ENCODE data around the gene ADK. TPM values are rescaled to one million over a fixed set of nuclear protein-coding genes. Genes with fewer than 3 reads are reported as not detected.

The ADK gene
- total and polyA plus RNA-seq, 2 of the 4 experiments (the other 2 are of a cell fraction): 30.6 to 40.9 TPM

DNA sequence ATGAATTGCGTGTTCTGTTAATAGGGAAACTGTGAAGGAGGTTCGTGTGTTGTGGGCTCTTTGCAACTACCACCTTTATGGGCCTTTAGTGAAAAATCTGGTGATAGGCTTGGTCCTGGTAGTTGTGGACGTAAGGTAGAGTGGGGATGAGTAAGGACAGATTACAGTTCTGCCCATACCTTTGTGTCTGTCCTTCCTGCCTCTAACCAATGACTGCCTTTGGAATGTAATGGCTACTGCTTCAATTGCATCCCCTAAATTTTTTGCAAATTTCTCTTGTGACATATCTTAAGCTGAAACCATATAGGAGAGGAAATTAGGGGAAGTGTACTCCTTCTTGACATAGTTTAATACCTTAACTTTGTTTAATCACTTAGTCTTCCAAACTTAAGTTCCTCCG is 82.3 kb downstream of the ADK start:
- no peaks in the 10 kb centered on the region for H3K4me1 ChIP-seq (ENCODE audit: control insufficient read depth, insufficient read depth, low read length)
- in situ Hi-C loops (cut with MboI; ENCODE audit: low sequenced_read_pairs): loop anchor here (5.0 kb wide), 1 partner anchor 91 kb away; no protein-coding TSS in a partner anchor
- POLR2A ChIA-PET (ENCODE audit: unreplicated experiment): no interaction called here

More for the DNA sequence above, 82.3 kb downstream of the ADK start:
- Histone ChIP-seq H2BK5ac (ENCODE audit: low read depth, low read length, poor library complexity, severe bottlenecking) (no peak overlapping the region), H3K9ac (ENCODE audit: low read depth, low read length) (no peak overlapping the region), H3K9me1 (ENCODE audit: insufficient read depth, low read length) (no peaks in the 10 kb centered on the region), H2BK20ac (ENCODE audit: low read depth, low read length) (no peak overlapping the region), H4K20me1 (ENCODE audit: insufficient read depth, low read length) (no peaks in the 10 kb centered on the region), H3K9me3 (ENCODE audit: control insufficient read depth, insufficient read depth, low read length) (no peaks in the 10 kb centered on the region), H3K27me3 (ENCODE audit: control insufficient read depth, insufficient read depth, low read length) (no peaks in the 10 kb centered on the region), H2BK15ac (ENCODE audit: low read depth, low read length) (no peak overlapping the region), H4K8ac (ENCODE audit: low read depth in 2 of 2, low read length in 2 of 2) (no peak overlapping the region), H3K27ac (ENCODE audit: insufficient read depth, low read length) (no peak overlapping the region), H3K23ac (ENCODE audit: low read depth, low read length) (no peak overlapping the region), H2BK120ac (ENCODE audit: low read depth, low read length) (no peak overlapping the region), H3K79me1 (ENCODE audit: low read depth in 1 of 2, low read length in 2 of 2) (peaks cover 5 to 34% of the 10 kb centered on the region in 2 experiments; a peak in 3 of 4 replicates), H4K5ac (ENCODE audit: low read depth, low read length) (no peak overlapping the region), H4K91ac (ENCODE audit: insufficient read depth, low read depth, low read length) (no peak overlapping the region), H2AFZ (replicated peaks; ENCODE audit: low read length, poor library complexity) (no peak overlapping the region), H3K56ac (ENCODE audit: extremely low read depth, insufficient read depth, low read length) (no peak overlapping the region), H2AK5ac (ENCODE audit: low read depth, low read length) (no peak overlapping the region), H3K4me2 (ENCODE audit: low read depth, low read length) (no peak overlapping the region), H3K14ac (replicated peaks; ENCODE audit: low read depth, low read length) (no peak overlapping the region; the same call in 1 of the 2 replicates), H3K36me3 (ENCODE audit: control insufficient read depth, insufficient read depth, low read length) (no peaks in the 10 kb centered on the region), H3K18ac (ENCODE audit: low read depth, low read length) (no peak overlapping the region), H2AK9ac (replicated peaks; ENCODE audit: low read depth, low read length, poor library complexity) (no peak overlapping the region), H3K4me3 (ENCODE audit: insufficient read depth, low read depth, low read length) (no peak overlapping the region), H3K4ac (ENCODE audit: low read depth, low read length) (no peak overlapping the region)
- CTCF ChIA-PET: no interaction called here
- DNase-seq: no peak
- no TSS peak for BruUV-seq (replicated peaks)
- intact Hi-C loops (cut with micrococcal nuclease): loop anchor here (5.0 kb wide), 2 partner anchors 36 to 81 kb away; partner anchors contain the start of genes ADK and AP3M1
- TF ChIP-seq CEBPB (IDR thresholded peaks at IDR 0.05; ENCODE audit: low read depth, low read length) (no peak), SMC3 (IDR thresholded peaks at IDR 0.05; ENCODE audit: low read depth, low read length) (no peak), MAFK (IDR thresholded peaks at IDR 0.05; ENCODE audit: low read depth, low read length) (no peak), POLR2A (IDR thresholded peaks at IDR 0.05; ENCODE audit: low read depth, low read length) (no peak), NFE2L2 (IDR thresholded peaks at IDR 0.05; ENCODE audit: low read depth, low read length) (no peak), MAZ (IDR thresholded peaks at IDR 0.05; ENCODE audit: borderline replicate concordance, low read depth, low read length) (no peak), BHLHE40 (IDR thresholded peaks at IDR 0.05; ENCODE audit: low read depth, low read length) (no peak), RFX5 (IDR thresholded peaks at IDR 0.05; ENCODE audit: low read depth, low read length) (no peak), MXI1 (IDR thresholded peaks at IDR 0.05; ENCODE audit: borderline replicate concordance, low read depth, low read length) (no peak), RAD21 (IDR thresholded peaks at IDR 0.05; ENCODE audit: low read length) (no peak), ELK1 (IDR thresholded peaks at IDR 0.05; ENCODE audit: borderline replicate concordance, low read depth, low read length) (no peak), CHD1 (IDR thresholded peaks at IDR 0.05; ENCODE audit: low read depth, low read length) (no peak), FOS (IDR thresholded peaks at IDR 0.05; ENCODE audit: low read depth, low read length) (no peak)
- TF ChIP-seq, protein P1, sequence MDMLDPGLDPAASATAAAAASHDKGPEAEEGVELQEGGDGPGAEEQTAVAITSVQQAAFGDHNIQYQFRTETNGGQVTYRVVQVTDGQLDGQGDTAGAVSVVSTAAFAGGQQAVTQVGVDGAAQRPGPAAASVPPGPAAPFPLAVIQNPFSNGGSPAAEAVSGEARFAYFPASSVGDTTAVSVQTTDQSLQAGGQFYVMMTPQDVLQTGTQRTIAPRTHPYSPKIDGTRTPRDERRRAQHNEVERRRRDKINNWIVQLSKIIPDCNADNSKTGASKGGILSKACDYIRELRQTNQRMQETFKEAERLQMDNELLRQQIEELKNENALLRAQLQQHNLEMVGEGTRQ (IDR thresholded peaks at IDR 0.05; ENCODE audit: low read depth, low read length): no peak
- 90% methylated on average over 2 of the region's 4 CpGs; no CpG with 5 or more reads in 1 of the 2 experiments for WGBS, 2 experiments (ENCODE audit: extremely low coverage in 2 of 2, insufficient read length in 1 of 2)
- no peak for ATAC-seq (ENCODE audit: low read depth)
- dilution Hi-C loops (cut with HindIII; ENCODE audit: low sequenced_read_pairs, unreplicated experiment): no loop called here

Measured in IMR-90 (cell line).